Activated naive CD8-positive, alpha-beta T cell (primary cell): ENCODE results near the gene RPS6KB1.
A peak's percentile ranks its signal among the peaks of the same experiment; 100 is the strongest.
"Not testable (repeated sequence)": the region's sequence is repeated elsewhere in the genome, so short reads cannot be mapped to it uniquely, and the experiment has no call there.

Experiments used
- H3K27ac Mint-ChIP-seq: one replicate; pipeline ENCODE4 v1.8.0; 2021; ENCODE audit warnings: mixed read lengths
- H3K27me3 Mint-ChIP-seq: one replicate; pipeline ENCODE4 v1.8.0; 2021; ENCODE audit warnings: mixed read lengths
- H3K36me3 Mint-ChIP-seq: one replicate; pipeline ENCODE4 v1.8.0; 2021; ENCODE audit warnings: mixed read lengths
- H3K4me1 Mint-ChIP-seq: one replicate; pipeline ENCODE4 v1.8.0; 2021; ENCODE audit warnings: low read depth, mixed read lengths
- H3K4me3 Mint-ChIP-seq: one replicate; pipeline ENCODE4 v1.8.0; 2021; ENCODE audit warnings: mild to moderate bottlenecking, mixed read lengths
- H3K9me3 Mint-ChIP-seq: one replicate; pipeline ENCODE4 v1.8.0; 2021; ENCODE audit warnings: low read depth, mixed read lengths

Gene RPS6KB1

GRCh38 chr17:59947310-59947709 lies 54.4 kb downstream of the RPS6KB1 start:
- H3K27ac Mint-ChIP-seq: peak overlapping the region; percentile 81
- peaks cover 11% of the 10 kb centered on the region for H3K36me3 Mint-ChIP-seq
- not testable (repeated sequence) for H3K9me3 Mint-ChIP-seq, H3K4me3 Mint-ChIP-seq, H3K27me3 Mint-ChIP-seq, H3K4me1 Mint-ChIP-seq

GRCh38 chr17:59950049-59950448 lies 57.1 kb downstream of the RPS6KB1 start:
- H3K36me3 Mint-ChIP-seq: peaks cover 9% of the 10 kb centered on the region
- H3K27ac Mint-ChIP-seq: no peak overlapping the region
- no peak overlapping the region for H3K4me3 Mint-ChIP-seq
- no peaks in the 10 kb centered on the region for H3K9me3 Mint-ChIP-seq
- no peaks in the 10 kb centered on the region for H3K27me3 Mint-ChIP-seq
- peaks cover 6% of the 10 kb centered on the region for H3K4me1 Mint-ChIP-seq

- H3K4me3 Mint-ChIP-seq: no peak overlapping the region
- H3K9me3 Mint-ChIP-seq: no peaks in the 10 kb centered on the region
- H3K36me3 Mint-ChIP-seq: peaks cover 11% of the 10 kb centered on the region
Measured at GRCh38 chr17:59954856-59955255, 61.9 kb downstream of the RPS6KB1 start.

GRCh38 chr17:59959574-59959973 lies 66.7 kb downstream of the RPS6KB1 start:
- H3K4me3 Mint-ChIP-seq, H3K9me3 Mint-ChIP-seq, H3K27me3 Mint-ChIP-seq, H3K27ac Mint-ChIP-seq: not testable (repeated sequence)
- Mint-ChIP-seq H3K4me1 (peaks cover 26% of the 10 kb centered on the region), H3K36me3 (peaks cover 11% of the 10 kb centered on the region)

More at GRCh38 chr17:59954856-59955255, 61.9 kb downstream of the RPS6KB1 start:
- Mint-ChIP-seq H3K27me3 (no peaks in the 10 kb centered on the region), H3K4me1 (peaks cover 9% of the 10 kb centered on the region), H3K27ac (peak overlapping the region; percentile 41)

- Mint-ChIP-seq H3K36me3 (peaks cover 6% of the 10 kb centered on the region), H3K27ac (peak overlapping the region; percentile 34), H3K4me3 (peak overlapping the region; percentile 95)
Measured at GRCh38 chr17:59962739-59963318, 69.9 kb downstream of the RPS6KB1 start.

GRCh38 chr17:59963738-59964481 lies 71.0 kb downstream of the RPS6KB1 start:
- peaks cover 3% of the 10 kb centered on the region for H3K36me3 Mint-ChIP-seq

More at GRCh38 chr17:59962739-59963318, 69.9 kb downstream of the RPS6KB1 start:
- Mint-ChIP-seq H3K4me1 (peaks cover 33% of the 10 kb centered on the region), H3K9me3 (no peaks in the 10 kb centered on the region), H3K27me3 (no peaks in the 10 kb centered on the region)

GRCh38 chr17:59964482-59965328 lies 71.8 kb downstream of the RPS6KB1 start, which contains the start of gene RNFT1:
Gene RNFT1 (minus strand): TSS chr17:59964740. CDS start chr17:59964663, 77 bp downstream.
- no peaks in the 10 kb centered on the region for H3K27me3 Mint-ChIP-seq
- H3K27ac Mint-ChIP-seq: peak within 1 kb of the TSS; percentile 99
- H3K36me3 Mint-ChIP-seq: no peaks in the 10 kb centered on the region
- peak within 1 kb of the TSS; percentile 95 for H3K4me3 Mint-ChIP-seq
- no peaks in the 10 kb centered on the region for H3K9me3 Mint-ChIP-seq
- H3K4me1 Mint-ChIP-seq: peaks cover 24% of the 10 kb centered on the region

More at GRCh38 chr17:59963738-59964481, 71.0 kb downstream of the RPS6KB1 start:
- H3K9me3 Mint-ChIP-seq: no peaks in the 10 kb centered on the region
- no peaks in the 10 kb centered on the region for H3K27me3 Mint-ChIP-seq
- H3K4me3 Mint-ChIP-seq: peak overlapping the region; percentile 95
- H3K4me1 Mint-ChIP-seq: peaks cover 27% of the 10 kb centered on the region
- peak overlapping the region; percentile 99 for H3K27ac Mint-ChIP-seq

- H3K36me3 Mint-ChIP-seq, H3K4me3 Mint-ChIP-seq, H3K27me3 Mint-ChIP-seq, H3K9me3 Mint-ChIP-seq, H3K27ac Mint-ChIP-seq, H3K4me1 Mint-ChIP-seq: not testable (repeated sequence)
Measured at GRCh38 chr17:59971771-59972170, 78.8 kb downstream of the RPS6KB1 start.

GRCh38 chr17:59972778-59973177 lies 79.9 kb downstream of the RPS6KB1 start:
- no peaks in the 10 kb centered on the region for H3K4me1 Mint-ChIP-seq
- no peak overlapping the region for H3K4me3 Mint-ChIP-seq
- no peaks in the 10 kb centered on the region for H3K27me3 Mint-ChIP-seq
- no peaks in the 10 kb centered on the region for H3K9me3 Mint-ChIP-seq
- no peak overlapping the region for H3K27ac Mint-ChIP-seq
- no peaks in the 10 kb centered on the region for H3K36me3 Mint-ChIP-seq

- not testable (repeated sequence) for H3K27ac Mint-ChIP-seq, H3K4me1 Mint-ChIP-seq, H3K27me3 Mint-ChIP-seq, H3K9me3 Mint-ChIP-seq, H3K36me3 Mint-ChIP-seq, H3K4me3 Mint-ChIP-seq
Measured at GRCh38 chr17:59973483-59973882, 80.6 kb downstream of the RPS6KB1 start.

- not testable (repeated sequence) for H3K27me3 Mint-ChIP-seq, H3K4me1 Mint-ChIP-seq, H3K9me3 Mint-ChIP-seq, H3K4me3 Mint-ChIP-seq, H3K27ac Mint-ChIP-seq, H3K36me3 Mint-ChIP-seq
Measured at GRCh38 chr17:59975166-59975565, 82.2 kb downstream of the RPS6KB1 start.

GRCh38 chr17:59996608-59997007 lies 103.7 kb downstream of the RPS6KB1 start:
- not testable (repeated sequence) for H3K27ac Mint-ChIP-seq, H3K9me3 Mint-ChIP-seq, H3K4me3 Mint-ChIP-seq, H3K27me3 Mint-ChIP-seq, H3K4me1 Mint-ChIP-seq, H3K36me3 Mint-ChIP-seq
